ENCODE data around the gene MAPKAP1.
"Not testable (repeated sequence)": the region's sequence is repeated elsewhere in the genome, so short reads cannot be mapped to it uniquely, and the experiment has no call there.

MAPKAP1 gene

DNA sequence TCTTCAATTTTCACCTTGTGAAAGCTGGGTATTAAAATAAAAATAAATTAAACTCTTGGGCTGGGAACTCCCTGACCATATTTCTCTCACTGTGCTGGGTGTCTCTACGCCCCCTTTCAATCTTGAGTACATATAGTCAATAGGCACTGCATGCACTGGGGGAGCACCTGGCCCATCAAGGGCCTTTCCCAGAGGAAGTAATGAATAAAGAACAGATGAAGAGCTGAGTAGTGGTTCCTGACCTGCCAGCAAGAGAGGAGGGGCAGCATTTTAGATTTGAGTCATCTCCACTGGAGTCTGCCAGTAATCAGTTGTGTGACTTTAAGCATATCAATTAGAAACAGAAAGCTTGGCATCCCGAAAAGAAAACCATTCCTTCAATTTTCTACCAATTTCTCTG, 6.2 kb downstream of the MAPKAP1 start:
- H3K9me3 Mint-ChIP-seq, result no peaks in the 10 kb centered on the region
- CTCF ChIA-PET, result no interaction called here
- no peak for DNase-seq
- peaks cover 35% of the 10 kb centered on the region for H3K4me1 Mint-ChIP-seq
- peaks cover 18% of the 10 kb centered on the region for H3K36me3 Mint-ChIP-seq
- H3K4me3 Mint-ChIP-seq, result no peak overlapping the region
- no peaks in the 10 kb centered on the region for H3K27me3 Mint-ChIP-seq
- H3K27ac Mint-ChIP-seq, result no peak overlapping the region

DNA sequence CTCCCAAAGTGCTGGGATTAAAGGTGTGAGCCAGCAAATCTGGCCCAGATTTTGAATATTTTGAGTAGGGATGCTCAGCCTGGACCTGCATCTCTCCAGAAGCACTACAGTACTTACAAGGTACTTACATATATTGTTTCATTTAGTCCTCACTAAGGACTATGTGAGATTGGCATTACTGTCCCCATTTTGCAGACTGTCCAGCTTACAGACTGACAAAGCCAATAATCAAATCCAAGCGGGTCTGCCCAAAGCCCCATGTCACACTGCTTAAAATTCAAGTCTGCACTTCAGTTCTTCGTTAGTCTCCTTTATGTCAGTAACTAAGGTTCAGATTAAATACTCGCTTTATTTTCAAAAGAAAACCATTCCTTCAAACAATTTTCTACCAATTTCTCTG, 7.1 kb downstream of the MAPKAP1 start:
- no peak for DNase-seq
- H3K27ac Mint-ChIP-seq, result no peak overlapping the region
- CTCF ChIA-PET, result no interaction called here
- peaks cover 15% of the 10 kb centered on the region for H3K36me3 Mint-ChIP-seq
- no peak overlapping the region for H3K4me3 Mint-ChIP-seq
- H3K4me1 Mint-ChIP-seq, result peaks cover 26% of the 10 kb centered on the region
- no peaks in the 10 kb centered on the region for H3K9me3 Mint-ChIP-seq
- no peaks in the 10 kb centered on the region for H3K27me3 Mint-ChIP-seq

GRCh38 chr9:125696106-125696647, 10.8 kb downstream of the MAPKAP1 start:
- H3K9me3 Mint-ChIP-seq, result no peaks in the 10 kb centered on the region
- no peak for DNase-seq
- H3K4me3 Mint-ChIP-seq, result no peak overlapping the region
- H3K36me3 Mint-ChIP-seq, result peaks cover 4% of the 10 kb centered on the region
- H3K27me3 Mint-ChIP-seq, result no peaks in the 10 kb centered on the region
- H3K27ac Mint-ChIP-seq, result no peak overlapping the region
- peaks cover 4% of the 10 kb centered on the region for H3K4me1 Mint-ChIP-seq
- CTCF ChIA-PET, result no interaction called here

- H3K9me3 Mint-ChIP-seq, H3K27ac Mint-ChIP-seq, H3K27me3 Mint-ChIP-seq, H3K4me1 Mint-ChIP-seq, CTCF ChIA-PET, DNase-seq, H3K4me3 Mint-ChIP-seq, H3K36me3 Mint-ChIP-seq: not testable (repeated sequence)
These were observed 11.5 kb downstream of the MAPKAP1 start for GRCh38 chr9:125695548-125695947.

- H3K27ac Mint-ChIP-seq, result no peak overlapping the region
- H3K9me3 Mint-ChIP-seq, result no peaks in the 10 kb centered on the region
- DNase-seq, result no peak
- peaks cover 4% of the 10 kb centered on the region for H3K36me3 Mint-ChIP-seq
- no peaks in the 10 kb centered on the region for H3K4me1 Mint-ChIP-seq
- CTCF ChIA-PET, result no interaction called here
- no peaks in the 10 kb centered on the region for H3K27me3 Mint-ChIP-seq
- no peak overlapping the region for H3K4me3 Mint-ChIP-seq
These were observed 12.5 kb downstream of the MAPKAP1 start for GRCh38 chr9:125694478-125694877.

- H3K36me3 Mint-ChIP-seq, CTCF ChIA-PET, H3K27ac Mint-ChIP-seq, H3K9me3 Mint-ChIP-seq, DNase-seq, H3K4me1 Mint-ChIP-seq, H3K4me3 Mint-ChIP-seq, H3K27me3 Mint-ChIP-seq: not testable (repeated sequence)
These were observed 13.5 kb downstream of the MAPKAP1 start for GRCh38 chr9:125693492-125693891.

GRCh38 chr9:125691869-125692268, 15.1 kb downstream of the MAPKAP1 start:
- H3K36me3 Mint-ChIP-seq, result peaks cover 4% of the 10 kb centered on the region
- H3K27me3 Mint-ChIP-seq, result no peaks in the 10 kb centered on the region
- CTCF ChIA-PET, result no interaction called here
- H3K27ac Mint-ChIP-seq, result no peak overlapping the region
- no peak overlapping the region for H3K4me3 Mint-ChIP-seq
- DNase-seq, result no peak
- H3K9me3 Mint-ChIP-seq, result no peaks in the 10 kb centered on the region
- no peaks in the 10 kb centered on the region for H3K4me1 Mint-ChIP-seq

DNA sequence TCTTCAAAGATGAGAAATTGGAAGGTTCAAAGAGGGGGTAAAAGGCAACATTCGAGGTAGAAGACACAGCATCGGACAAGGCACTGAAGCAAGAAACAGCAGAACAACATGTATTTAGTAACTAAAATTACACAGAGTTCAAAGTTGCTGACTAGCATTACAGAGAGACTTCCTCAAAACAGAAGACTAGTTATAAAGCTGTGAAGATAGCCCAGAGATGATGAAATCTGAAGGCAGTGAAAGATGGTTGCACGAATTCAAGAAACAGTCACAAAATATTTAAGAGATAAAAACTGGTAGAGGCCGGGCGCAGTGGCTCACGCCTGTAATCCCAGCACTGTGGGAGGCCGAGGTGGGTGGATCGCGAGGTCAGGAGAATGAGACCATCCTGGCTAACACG, 16.3 kb downstream of the MAPKAP1 start:
- Mint-ChIP-seq H3K36me3 (peaks cover 3% of the 10 kb centered on the region), H3K4me3 (no peak overlapping the region), H3K27me3 (no peaks in the 10 kb centered on the region), H3K4me1 (no peaks in the 10 kb centered on the region), H3K9me3 (no peaks in the 10 kb centered on the region), H3K27ac (no peak overlapping the region)
- DNase-seq, result no peak
- CTCF ChIA-PET, result no interaction called here

DNA sequence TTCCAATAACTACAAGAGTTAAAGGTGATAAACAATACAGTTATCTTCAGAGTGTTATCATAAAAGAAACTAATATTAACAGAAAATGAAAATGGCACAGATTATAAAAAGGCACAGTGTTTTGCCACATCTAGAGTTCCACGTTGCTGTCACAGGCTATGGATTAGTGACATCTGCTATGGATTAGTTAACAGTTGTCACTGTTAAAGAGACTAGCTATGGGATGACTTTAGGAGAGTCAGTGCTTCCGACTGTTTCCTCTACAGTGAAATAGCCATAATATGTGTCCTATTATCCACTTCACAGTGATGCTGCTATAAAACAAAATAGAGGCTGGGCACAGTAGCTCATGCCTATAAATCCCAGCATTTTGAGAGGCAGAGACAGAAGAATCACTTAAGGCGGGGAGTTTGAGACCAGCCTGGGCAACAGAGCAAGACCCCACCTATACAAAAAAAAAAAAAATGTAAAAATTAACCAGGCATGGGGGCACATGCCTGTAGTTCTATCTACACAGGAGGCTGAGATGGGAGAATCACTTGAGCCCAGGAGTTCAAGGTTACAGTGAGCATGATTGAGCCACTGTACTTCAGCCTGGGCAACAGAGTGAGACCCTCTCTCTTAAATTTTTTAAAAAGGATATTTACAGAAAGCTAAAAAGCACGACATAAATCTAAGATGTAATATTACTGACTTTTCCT, 19.7 kb downstream of the MAPKAP1 start:
- Mint-ChIP-seq H3K27me3 (no peaks in the 10 kb centered on the region), H3K36me3 (no peaks in the 10 kb centered on the region), H3K4me3 (no peak overlapping the region), H3K27ac (no peak overlapping the region), H3K9me3 (no peaks in the 10 kb centered on the region), H3K4me1 (no peaks in the 10 kb centered on the region)
- CTCF ChIA-PET, result interaction anchor here (0.6 kb wide), 1 partner anchor 23 kb away, joined by 3 read pairs; no protein-coding TSS in a partner anchor
- DNase-seq, result no peak

DNA sequence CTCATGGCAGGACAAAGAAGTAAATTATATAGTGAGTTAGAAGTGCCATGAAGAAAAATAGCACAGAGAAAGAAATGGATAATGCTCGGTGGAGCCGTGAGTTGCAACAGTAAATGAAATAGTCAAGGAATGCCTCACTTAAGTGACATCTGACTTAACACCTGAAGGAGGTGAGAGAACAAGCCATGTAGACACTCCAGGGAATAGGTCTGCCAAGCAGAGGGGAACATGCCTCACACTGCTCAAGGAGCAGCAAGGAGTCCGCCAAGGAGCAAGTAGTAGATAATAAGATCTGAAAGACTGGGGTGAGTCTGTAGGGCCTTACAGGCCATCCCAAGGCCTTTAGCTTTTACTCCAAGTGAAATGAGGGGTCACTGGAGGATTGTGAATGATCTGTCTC, 21.8 kb downstream of the MAPKAP1 start:
- Mint-ChIP-seq H3K27me3 (no peaks in the 10 kb centered on the region), H3K4me3 (no peak overlapping the region), H3K4me1 (no peaks in the 10 kb centered on the region), H3K36me3 (no peaks in the 10 kb centered on the region), H3K27ac (no peak overlapping the region), H3K9me3 (no peaks in the 10 kb centered on the region)
- DNase-seq, result no peak
- CTCF ChIA-PET, result interaction anchor here (0.5 kb wide), 1 partner anchor 141 kb away, joined by 3 read pairs; no protein-coding TSS in a partner anchor

GRCh38 chr9:125683486-125683885, 23.5 kb downstream of the MAPKAP1 start:
- no peaks in the 10 kb centered on the region for H3K27me3 Mint-ChIP-seq
- no peaks in the 10 kb centered on the region for H3K4me1 Mint-ChIP-seq
- CTCF ChIA-PET, result interaction anchor here (1.3 kb wide), 1 partner anchor 9 kb away, joined by 4 read pairs; no protein-coding TSS in a partner anchor
- H3K36me3 Mint-ChIP-seq, result no peaks in the 10 kb centered on the region
- H3K27ac Mint-ChIP-seq, result no peak overlapping the region
- no peaks in the 10 kb centered on the region for H3K9me3 Mint-ChIP-seq
- H3K4me3 Mint-ChIP-seq, result no peak overlapping the region
- no peak for DNase-seq

- Mint-ChIP-seq H3K9me3 (no peaks in the 10 kb centered on the region), H3K4me1 (no peaks in the 10 kb centered on the region), H3K36me3 (no peaks in the 10 kb centered on the region), H3K27me3 (no peaks in the 10 kb centered on the region), H3K4me3 (no peak overlapping the region), H3K27ac (no peak overlapping the region)
- DNase-seq, result no peak
- CTCF ChIA-PET, result interaction anchor here (1.3 kb wide), 1 partner anchor 8 kb away, joined by 4 read pairs; no protein-coding TSS in a partner anchor
These were observed 24.7 kb downstream of the MAPKAP1 start for GRCh38 chr9:125682340-125682739.

DNA sequence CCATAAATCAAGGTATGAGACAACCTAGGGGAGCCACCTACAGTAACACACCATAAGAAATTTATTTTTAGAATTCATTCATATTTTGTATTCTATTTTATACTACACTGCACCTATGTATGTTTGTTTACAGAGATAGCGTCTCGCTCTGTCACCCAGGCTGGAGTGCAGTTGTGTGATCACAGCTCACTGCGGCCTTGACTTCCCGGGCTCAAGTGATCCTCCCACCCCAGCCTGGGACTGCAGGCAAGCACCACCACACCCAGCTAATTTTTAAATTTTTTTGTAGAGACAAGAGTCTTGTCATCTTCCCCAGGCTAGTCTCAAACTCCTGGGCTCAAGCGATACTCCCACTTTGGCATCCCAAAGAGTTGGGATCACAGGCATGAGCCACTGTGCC, 25.4 kb downstream of the MAPKAP1 start:
- CTCF ChIA-PET, result no interaction called here
- Mint-ChIP-seq H3K27me3 (no peaks in the 10 kb centered on the region), H3K4me3 (no peak overlapping the region), H3K27ac (no peak overlapping the region), H3K4me1 (no peaks in the 10 kb centered on the region), H3K9me3 (no peaks in the 10 kb centered on the region), H3K36me3 (no peaks in the 10 kb centered on the region)
- no peak for DNase-seq

GRCh38 chr9:125681086-125681622, 25.9 kb downstream of the MAPKAP1 start:
- Mint-ChIP-seq H3K4me3 (no peak overlapping the region), H3K9me3 (no peaks in the 10 kb centered on the region), H3K4me1 (no peaks in the 10 kb centered on the region), H3K36me3 (no peaks in the 10 kb centered on the region), H3K27ac (no peak overlapping the region), H3K27me3 (no peaks in the 10 kb centered on the region)
- no peak for DNase-seq
- CTCF ChIA-PET, result no interaction called here

- no peak overlapping the region for H3K4me3 Mint-ChIP-seq
- no peaks in the 10 kb centered on the region for H3K27me3 Mint-ChIP-seq
- no peak for DNase-seq
- CTCF ChIA-PET, result no interaction called here
- no peaks in the 10 kb centered on the region for H3K36me3 Mint-ChIP-seq
- no peak overlapping the region for H3K27ac Mint-ChIP-seq
- H3K4me1 Mint-ChIP-seq, result no peaks in the 10 kb centered on the region
- no peaks in the 10 kb centered on the region for H3K9me3 Mint-ChIP-seq
These were observed 26.6 kb downstream of the MAPKAP1 start for GRCh38 chr9:125680445-125680844.

Measured in activated naive CD4-positive, alpha-beta T cell treated with anti-CD3 and anti-CD28 coated beads, Interleukin-2, amount 10 ng/mL, durations not matched to agents 7 days and 5 days (primary cell).